Upper lobe of left lung (tissue), 4 donors: ENCODE results near the gene EDA.

Experiments used
- CTCF ChIP-seq, 6 experiments: fragments of 450-650 bp in 4 of 6; fragments of 200-600 bp in 2 of 6; sonication (generic) in 2 of 6; IDR thresholded peaks; one replicate each; pipeline ENCODE4 v1.5.1; 2016 to 2019; ENCODE audit warnings: antibody characterized with exemption in 6 of 6
- EP300 ChIP-seq, 4 donors: sonication (generic); formaldehyde crosslinking; IDR thresholded peaks; one replicate each; pipeline ENCODE4 v1.5.1; 2017; ENCODE audit warnings: antibody characterized with exemption in 4 of 4, control low read depth in 2 of 4
- POLR2A ChIP-seq, 4 donors: fragments of 450-650 bp; IDR thresholded peaks; one replicate each; pipeline ENCODE4 v1.5.1; 2016 to 2017; ENCODE audit warnings: antibody characterized with exemption in 4 of 4, mild to moderate bottlenecking in 2 of 4
- POLR2AphosphoS5 ChIP-seq, 2 donors: sonication (generic); formaldehyde crosslinking; IDR thresholded peaks; one replicate each; pipeline ENCODE4 v1.5.1; 2017; ENCODE audit warnings: antibody characterized with exemption in 2 of 2

GRCh38 chrX:70038515-70038914 lies 422.6 kb downstream of the EDA start:
- TF ChIP-seq CTCF (IDR thresholded peaks at IDR 0.05), result no peak
- no peak for TF ChIP-seq POLR2A (IDR thresholded peaks at IDR 0.05)
- no peak for TF ChIP-seq POLR2AphosphoS5 (IDR thresholded peaks at IDR 0.05)
- no peak for TF ChIP-seq EP300 (IDR thresholded peaks at IDR 0.05)
